Subcutaneous adipose tissue (tissue), 4 donors: ENCODE data around the gene APMAP. TPM values are rescaled to one million over a fixed set of nuclear protein-coding genes. Genes with fewer than 3 reads are reported as not detected.

Experiments used
- total RNA-seq, 4 donors: library from RNA; depleted of rRNA; stranded (reverse); fragments of >200 nt; gene quantifications; one replicate each; pipeline ENCODE4 v1.1.0, GENCODE V29; 2016
- TF ChIP-seq, protein P1 (sequence below): fragments of 450-650 bp; IDR thresholded peaks from one replicate; pipeline ENCODE4 v1.5.1; 2016; ENCODE audit warnings: low read depth, mild to moderate bottlenecking, control low read depth, antibody characterized with exemption, moderate library complexity

The APMAP gene
- total RNA-seq, 4 donors from 2014 or later = 63.4 to 325 (median 240) TPM

GRCh38 chr20:24990810-24991252 lies 1.7 kb downstream of the APMAP start:
- TF ChIP-seq, protein P1, sequence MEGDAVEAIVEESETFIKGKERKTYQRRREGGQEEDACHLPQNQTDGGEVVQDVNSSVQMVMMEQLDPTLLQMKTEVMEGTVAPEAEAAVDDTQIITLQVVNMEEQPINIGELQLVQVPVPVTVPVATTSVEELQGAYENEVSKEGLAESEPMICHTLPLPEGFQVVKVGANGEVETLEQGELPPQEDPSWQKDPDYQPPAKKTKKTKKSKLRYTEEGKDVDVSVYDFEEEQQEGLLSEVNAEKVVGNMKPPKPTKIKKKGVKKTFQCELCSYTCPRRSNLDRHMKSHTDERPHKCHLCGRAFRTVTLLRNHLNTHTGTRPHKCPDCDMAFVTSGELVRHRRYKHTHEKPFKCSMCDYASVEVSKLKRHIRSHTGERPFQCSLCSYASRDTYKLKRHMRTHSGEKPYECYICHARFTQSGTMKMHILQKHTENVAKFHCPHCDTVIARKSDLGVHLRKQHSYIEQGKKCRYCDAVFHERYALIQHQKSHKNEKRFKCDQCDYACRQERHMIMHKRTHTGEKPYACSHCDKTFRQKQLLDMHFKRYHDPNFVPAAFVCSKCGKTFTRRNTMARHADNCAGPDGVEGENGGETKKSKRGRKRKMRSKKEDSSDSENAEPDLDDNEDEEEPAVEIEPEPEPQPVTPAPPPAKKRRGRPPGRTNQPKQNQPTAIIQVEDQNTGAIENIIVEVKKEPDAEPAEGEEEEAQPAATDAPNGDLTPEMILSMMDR = no peak

DNA sequence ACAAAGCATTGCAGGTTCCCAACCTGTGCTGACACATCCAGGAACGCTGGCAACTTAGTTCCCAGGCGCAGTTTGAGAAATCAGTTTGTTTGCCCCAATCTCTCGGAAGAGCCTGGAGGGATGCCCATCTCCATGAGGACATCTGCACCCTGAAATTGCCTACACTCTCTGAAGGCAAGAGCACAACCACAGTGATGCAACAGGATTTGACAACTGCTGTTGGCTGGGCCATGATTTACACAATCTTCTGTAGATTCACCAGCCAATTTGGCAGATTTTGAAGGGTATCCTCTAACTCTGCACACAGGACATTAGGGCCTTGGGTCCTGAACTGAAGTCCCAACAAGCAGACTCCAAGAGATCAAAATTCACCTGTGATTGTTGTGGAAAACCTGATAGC lies 3.4 kb downstream of the APMAP start:
- TF ChIP-seq, protein P1 = no peak

GRCh38 chr20:24987873-24988835 lies 4.4 kb downstream of the APMAP start:
- TF ChIP-seq, protein P1 = no peak

DNA sequence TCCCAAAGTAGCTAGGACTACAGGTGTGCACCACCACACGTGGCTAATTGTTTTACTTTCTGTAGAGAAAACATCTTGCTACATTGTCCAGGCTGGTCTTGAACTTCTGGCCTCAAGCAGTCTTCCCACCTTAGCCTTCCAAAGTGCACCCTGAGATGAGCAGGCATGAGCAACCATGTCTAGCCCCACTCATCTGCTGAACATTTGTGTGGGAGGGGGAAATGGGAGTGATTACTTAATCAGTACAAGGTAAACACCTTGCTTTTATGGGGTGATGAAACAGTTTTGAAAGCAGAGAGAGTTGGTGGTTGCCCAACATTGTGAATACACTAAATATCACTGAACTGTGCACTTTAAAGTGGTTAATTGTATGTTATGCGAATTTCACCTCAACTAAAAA lies 5.3 kb downstream of the APMAP start:
- TF ChIP-seq, protein P1 = no peak

DNA sequence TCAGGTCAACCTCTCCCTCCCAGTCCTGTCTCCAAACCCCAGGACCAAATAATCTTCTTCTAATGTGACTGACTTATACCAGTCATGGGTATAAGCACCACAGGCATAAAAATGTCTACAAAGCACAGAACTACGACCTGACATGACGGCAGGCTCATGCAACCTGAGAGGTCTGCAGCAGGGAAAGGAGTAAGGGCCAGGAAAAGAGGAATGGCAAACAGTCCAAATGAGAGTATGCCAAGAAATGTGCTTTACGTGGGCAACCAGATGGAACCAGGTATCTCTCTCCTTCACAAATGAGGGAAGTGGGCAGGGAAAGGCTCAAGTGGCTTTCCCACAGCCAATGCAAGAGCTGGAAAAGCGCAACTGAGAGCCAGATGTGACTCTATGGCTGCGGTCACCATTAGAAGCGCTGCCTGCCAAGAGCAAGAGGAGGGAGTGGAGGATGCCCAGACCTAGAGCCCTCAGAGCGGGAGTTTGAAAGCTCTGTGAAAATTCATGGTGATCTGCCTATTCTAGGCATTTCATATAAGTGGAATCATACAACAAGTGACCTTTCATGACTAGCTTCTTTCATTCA lies 6.0 kb downstream of the APMAP start:
- TF ChIP-seq, protein P1 = no peak

DNA sequence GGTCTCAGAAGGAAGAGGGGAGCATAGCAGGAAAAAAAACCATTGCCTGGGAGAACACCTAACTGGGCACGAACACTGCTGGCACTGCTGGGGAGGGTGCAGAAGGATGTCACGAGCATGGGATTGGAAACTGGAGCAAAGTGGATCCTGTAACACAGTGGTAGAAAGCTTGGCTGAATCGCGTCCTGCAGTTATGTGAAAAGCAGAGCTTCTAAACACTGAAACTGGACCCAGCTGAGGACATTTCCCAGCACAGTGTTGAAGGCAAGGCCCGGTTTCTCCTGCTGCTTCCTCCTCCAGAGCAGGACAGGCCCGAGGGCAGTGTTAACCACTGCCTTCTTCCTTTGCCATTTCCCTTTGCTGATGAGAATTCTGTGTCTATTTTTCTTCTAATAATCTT lies 6.7 kb downstream of the APMAP start:
- TF ChIP-seq, protein P1 = no peak

GRCh38 chr20:24984961-24985640 lies 7.5 kb downstream of the APMAP start:
- TF ChIP-seq, protein P1 = no peak
